Activated T-cell treated with anti-CD3 and anti-CD28 coated beads, Interleukin-2, amount 50 U/mL, for 24 hours (primary cell): ENCODE measurements around the gene ROCK2.

Experiments
- DNase-seq: peaks from one replicate; pipeline ENCODE4 v3.0.0-alpha.2; 2020
- H3K27ac Mint-ChIP-seq: 2 replicates; pipeline ENCODE4 v1.8.0; 2020; ENCODE audit warnings: mild to moderate bottlenecking, mixed read lengths
- H3K27me3 Mint-ChIP-seq: 2 replicates; pipeline ENCODE4 v1.8.0; 2020; ENCODE audit warnings: mixed read lengths
- H3K36me3 Mint-ChIP-seq: 2 replicates; pipeline ENCODE4 v1.8.0; 2020; ENCODE audit warnings: low read depth, mixed read lengths
- H3K4me1 Mint-ChIP-seq: 2 replicates; pipeline ENCODE4 v1.8.0; 2020; ENCODE audit warnings: low read depth, mixed read lengths
- H3K4me3 Mint-ChIP-seq: 2 replicates; pipeline ENCODE4 v1.8.0; 2020; ENCODE audit warnings: mild to moderate bottlenecking, moderate library complexity, mixed read lengths
- H3K9me3 Mint-ChIP-seq: 2 replicates; pipeline ENCODE4 v1.8.0; 2020; ENCODE audit warnings: mixed read lengths

The ROCK2 gene

GRCh38 chr2:11213975-11214374 is 130.5 kb downstream of the ROCK2 start:
- Mint-ChIP-seq H3K4me1 (no peaks in the 10 kb centered on the region), H3K27ac (no peak overlapping the region), H3K27me3 (no peaks in the 10 kb centered on the region), H3K9me3 (no peaks in the 10 kb centered on the region), H3K4me3 (no peak overlapping the region), H3K36me3 (peaks cover 83% of the 10 kb centered on the region)
- no peak for DNase-seq

GRCh38 chr2:11213090-11213638 is 131.3 kb downstream of the ROCK2 start:
- Mint-ChIP-seq H3K9me3 (no peaks in the 10 kb centered on the region), H3K27ac (no peak overlapping the region), H3K36me3 (peaks cover 77% of the 10 kb centered on the region), H3K4me1 (no peaks in the 10 kb centered on the region), H3K27me3 (no peaks in the 10 kb centered on the region), H3K4me3 (no peak overlapping the region)
- DNase-seq, result no peak

- Mint-ChIP-seq H3K27me3 (no peaks in the 10 kb centered on the region), H3K4me1 (no peaks in the 10 kb centered on the region), H3K4me3 (no peak overlapping the region), H3K36me3 (peaks cover 76% of the 10 kb centered on the region), H3K9me3 (no peaks in the 10 kb centered on the region), H3K27ac (no peak overlapping the region)
- DNase-seq, result no peak
Observed at GRCh38 chr2:11212645-11213044, 131.8 kb downstream of the ROCK2 start.

- Mint-ChIP-seq H3K9me3 (no peaks in the 10 kb centered on the region), H3K36me3 (peaks cover 49% of the 10 kb centered on the region), H3K27me3 (no peaks in the 10 kb centered on the region), H3K27ac (no peak overlapping the region), H3K4me1 (peaks cover 16% of the 10 kb centered on the region), H3K4me3 (no peak overlapping the region)
- no peak for DNase-seq
Observed at GRCh38 chr2:11208083-11208482, 136.4 kb downstream of the ROCK2 start.

GRCh38 chr2:11203480-11203879 is 141.0 kb downstream of the ROCK2 start:
- Mint-ChIP-seq H3K9me3 (no peaks in the 10 kb centered on the region), H3K27me3 (no peaks in the 10 kb centered on the region), H3K4me1 (peaks cover 17% of the 10 kb centered on the region), H3K36me3 (peaks cover 56% of the 10 kb centered on the region), H3K4me3 (no peak overlapping the region), H3K27ac (peak overlapping the region; percentile 44)
- DNase-seq, result no peak

GRCh38 chr2:11201969-11202368 is 142.5 kb downstream of the ROCK2 start:
- H3K4me1 Mint-ChIP-seq, result peaks cover 17% of the 10 kb centered on the region
- H3K27me3 Mint-ChIP-seq, result no peaks in the 10 kb centered on the region
- H3K9me3 Mint-ChIP-seq, result no peaks in the 10 kb centered on the region
- no peak overlapping the region for H3K27ac Mint-ChIP-seq
- no peak for DNase-seq
- H3K4me3 Mint-ChIP-seq, result no peak overlapping the region
- peaks cover 53% of the 10 kb centered on the region for H3K36me3 Mint-ChIP-seq

- no peak for DNase-seq
- Mint-ChIP-seq H3K4me1 (peaks cover 17% of the 10 kb centered on the region), H3K36me3 (peaks cover 56% of the 10 kb centered on the region), H3K27ac (no peak overlapping the region), H3K9me3 (no peaks in the 10 kb centered on the region), H3K27me3 (no peaks in the 10 kb centered on the region), H3K4me3 (no peak overlapping the region)
Observed at GRCh38 chr2:11200651-11201050, 143.8 kb downstream of the ROCK2 start.

- peaks cover 73% of the 10 kb centered on the region for H3K36me3 Mint-ChIP-seq
- DNase-seq, result no peak
- H3K27me3 Mint-ChIP-seq, result no peaks in the 10 kb centered on the region
- H3K4me1 Mint-ChIP-seq, result no peaks in the 10 kb centered on the region
- H3K27ac Mint-ChIP-seq, result no peak overlapping the region
- no peaks in the 10 kb centered on the region for H3K9me3 Mint-ChIP-seq
- H3K4me3 Mint-ChIP-seq, result no peak overlapping the region
Observed at GRCh38 chr2:11196246-11196645, 148.2 kb downstream of the ROCK2 start.

- Mint-ChIP-seq H3K36me3 (peaks cover 49% of the 10 kb centered on the region), H3K27ac (no peak overlapping the region), H3K27me3 (no peaks in the 10 kb centered on the region), H3K9me3 (no peaks in the 10 kb centered on the region), H3K4me1 (no peaks in the 10 kb centered on the region), H3K4me3 (no peak overlapping the region)
- no peak for DNase-seq
Observed at GRCh38 chr2:11187731-11188130, 156.7 kb downstream of the ROCK2 start.

- no peak overlapping the region for H3K27ac Mint-ChIP-seq
- no peaks in the 10 kb centered on the region for H3K9me3 Mint-ChIP-seq
- no peak for DNase-seq
- H3K36me3 Mint-ChIP-seq, result peaks cover 49% of the 10 kb centered on the region
- H3K4me3 Mint-ChIP-seq, result no peak overlapping the region
- H3K4me1 Mint-ChIP-seq, result no peaks in the 10 kb centered on the region
- no peaks in the 10 kb centered on the region for H3K27me3 Mint-ChIP-seq
Observed at GRCh38 chr2:11187083-11187619, 157.3 kb downstream of the ROCK2 start.

GRCh38 chr2:11186145-11186544 is 158.3 kb downstream of the ROCK2 start:
- peaks cover 49% of the 10 kb centered on the region for H3K36me3 Mint-ChIP-seq
- no peak overlapping the region for H3K27ac Mint-ChIP-seq
- no peaks in the 10 kb centered on the region for H3K27me3 Mint-ChIP-seq
- DNase-seq, result no peak
- no peaks in the 10 kb centered on the region for H3K4me1 Mint-ChIP-seq
- H3K9me3 Mint-ChIP-seq, result no peaks in the 10 kb centered on the region
- no peak overlapping the region for H3K4me3 Mint-ChIP-seq

GRCh38 chr2:11182951-11183350 is 161.5 kb downstream of the ROCK2 start:
- Mint-ChIP-seq H3K36me3 (peaks cover 39% of the 10 kb centered on the region), H3K27me3 (no peaks in the 10 kb centered on the region), H3K4me3 (no peak overlapping the region), H3K27ac (no peak overlapping the region), H3K9me3 (no peaks in the 10 kb centered on the region), H3K4me1 (no peaks in the 10 kb centered on the region)
- DNase-seq, result no peak

GRCh38 chr2:11180653-11181052 is 163.8 kb downstream of the ROCK2 start:
- Mint-ChIP-seq H3K27ac (no peak overlapping the region), H3K9me3 (no peaks in the 10 kb centered on the region), H3K36me3 (peaks cover 35% of the 10 kb centered on the region), H3K27me3 (no peaks in the 10 kb centered on the region), H3K4me1 (peaks cover 3% of the 10 kb centered on the region), H3K4me3 (no peak overlapping the region)
- DNase-seq, result no peak

GRCh38 chr2:11179899-11180298 is 164.5 kb downstream of the ROCK2 start:
- Mint-ChIP-seq H3K36me3 (peaks cover 31% of the 10 kb centered on the region), H3K4me3 (no peak overlapping the region), H3K4me1 (peaks cover 11% of the 10 kb centered on the region), H3K27ac (no peak overlapping the region), H3K27me3 (no peaks in the 10 kb centered on the region), H3K9me3 (no peaks in the 10 kb centered on the region)
- DNase-seq, result no peak

- H3K4me1 Mint-ChIP-seq, result peaks cover 11% of the 10 kb centered on the region
- H3K27ac Mint-ChIP-seq, result no peak overlapping the region
- peaks cover 27% of the 10 kb centered on the region for H3K36me3 Mint-ChIP-seq
- H3K4me3 Mint-ChIP-seq, result no peak overlapping the region
- H3K27me3 Mint-ChIP-seq, result no peaks in the 10 kb centered on the region
- no peak for DNase-seq
- no peaks in the 10 kb centered on the region for H3K9me3 Mint-ChIP-seq
Observed at GRCh38 chr2:11179196-11179595, 165.2 kb downstream of the ROCK2 start.
